Subcutaneous adipose tissue (tissue), 4 donors: Measurements from ENCODE around the gene CASK. TPM values are rescaled to one million over a fixed set of nuclear protein-coding genes. Genes with fewer than 3 reads are reported as not detected.

Experiments
- total RNA-seq, 4 donors: library from RNA; depleted of rRNA; stranded (reverse); fragments of >200 nt; gene quantifications; one replicate each; pipeline ENCODE4 v1.1.0, GENCODE V29; 2016
- TF ChIP-seq, protein P1 (sequence below): fragments of 450-650 bp; IDR thresholded peaks from one replicate; pipeline ENCODE4 v1.5.1; 2016; ENCODE audit warnings: low read depth, mild to moderate bottlenecking, control low read depth, antibody characterized with exemption, moderate library complexity

The CASK gene
- total RNA-seq, 4 donors from 2014 or later, result 27.4 to 48.1 (median 32.5) TPM

DNA sequence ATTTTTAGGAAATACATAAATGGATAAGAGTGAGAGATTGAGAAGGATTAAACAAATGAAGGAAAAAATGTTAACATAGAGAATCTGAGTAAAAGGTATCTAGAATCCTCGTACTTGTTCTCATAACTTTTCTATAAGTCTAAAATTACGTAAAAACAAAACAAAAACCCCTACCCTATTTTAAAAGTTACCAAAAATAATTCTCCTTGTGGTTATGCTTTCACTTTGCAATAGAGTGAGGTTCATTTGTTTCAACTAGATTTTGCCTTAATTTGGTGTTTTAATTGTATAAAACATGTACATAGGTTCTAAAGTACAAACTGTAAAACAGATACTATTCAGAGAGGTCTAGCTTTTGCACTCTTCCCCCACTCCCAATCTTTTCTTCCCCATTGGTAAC is 238.4 kb downstream of the CASK start:
- TF ChIP-seq, protein P1, sequence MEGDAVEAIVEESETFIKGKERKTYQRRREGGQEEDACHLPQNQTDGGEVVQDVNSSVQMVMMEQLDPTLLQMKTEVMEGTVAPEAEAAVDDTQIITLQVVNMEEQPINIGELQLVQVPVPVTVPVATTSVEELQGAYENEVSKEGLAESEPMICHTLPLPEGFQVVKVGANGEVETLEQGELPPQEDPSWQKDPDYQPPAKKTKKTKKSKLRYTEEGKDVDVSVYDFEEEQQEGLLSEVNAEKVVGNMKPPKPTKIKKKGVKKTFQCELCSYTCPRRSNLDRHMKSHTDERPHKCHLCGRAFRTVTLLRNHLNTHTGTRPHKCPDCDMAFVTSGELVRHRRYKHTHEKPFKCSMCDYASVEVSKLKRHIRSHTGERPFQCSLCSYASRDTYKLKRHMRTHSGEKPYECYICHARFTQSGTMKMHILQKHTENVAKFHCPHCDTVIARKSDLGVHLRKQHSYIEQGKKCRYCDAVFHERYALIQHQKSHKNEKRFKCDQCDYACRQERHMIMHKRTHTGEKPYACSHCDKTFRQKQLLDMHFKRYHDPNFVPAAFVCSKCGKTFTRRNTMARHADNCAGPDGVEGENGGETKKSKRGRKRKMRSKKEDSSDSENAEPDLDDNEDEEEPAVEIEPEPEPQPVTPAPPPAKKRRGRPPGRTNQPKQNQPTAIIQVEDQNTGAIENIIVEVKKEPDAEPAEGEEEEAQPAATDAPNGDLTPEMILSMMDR, result no peak

DNA sequence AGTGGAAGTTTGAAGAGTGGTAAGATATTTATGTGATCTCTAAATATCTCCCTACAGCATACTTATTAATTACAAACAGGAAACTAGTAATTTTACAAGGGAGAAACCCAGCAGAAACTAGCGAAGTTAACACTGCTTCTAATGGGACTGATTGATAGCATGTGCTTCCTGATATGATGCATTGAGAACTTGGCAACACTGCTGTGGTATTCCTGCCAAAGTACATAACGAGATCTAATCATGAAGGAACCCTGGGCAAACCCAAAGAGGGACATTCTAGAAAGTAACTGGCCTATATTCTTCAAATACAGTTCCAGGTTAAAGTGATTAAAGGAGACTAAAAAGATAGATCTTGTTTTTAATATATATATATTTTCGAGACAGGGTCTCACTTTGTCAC is 239.2 kb downstream of the CASK start:
- TF ChIP-seq, protein P1, result no peak

DNA sequence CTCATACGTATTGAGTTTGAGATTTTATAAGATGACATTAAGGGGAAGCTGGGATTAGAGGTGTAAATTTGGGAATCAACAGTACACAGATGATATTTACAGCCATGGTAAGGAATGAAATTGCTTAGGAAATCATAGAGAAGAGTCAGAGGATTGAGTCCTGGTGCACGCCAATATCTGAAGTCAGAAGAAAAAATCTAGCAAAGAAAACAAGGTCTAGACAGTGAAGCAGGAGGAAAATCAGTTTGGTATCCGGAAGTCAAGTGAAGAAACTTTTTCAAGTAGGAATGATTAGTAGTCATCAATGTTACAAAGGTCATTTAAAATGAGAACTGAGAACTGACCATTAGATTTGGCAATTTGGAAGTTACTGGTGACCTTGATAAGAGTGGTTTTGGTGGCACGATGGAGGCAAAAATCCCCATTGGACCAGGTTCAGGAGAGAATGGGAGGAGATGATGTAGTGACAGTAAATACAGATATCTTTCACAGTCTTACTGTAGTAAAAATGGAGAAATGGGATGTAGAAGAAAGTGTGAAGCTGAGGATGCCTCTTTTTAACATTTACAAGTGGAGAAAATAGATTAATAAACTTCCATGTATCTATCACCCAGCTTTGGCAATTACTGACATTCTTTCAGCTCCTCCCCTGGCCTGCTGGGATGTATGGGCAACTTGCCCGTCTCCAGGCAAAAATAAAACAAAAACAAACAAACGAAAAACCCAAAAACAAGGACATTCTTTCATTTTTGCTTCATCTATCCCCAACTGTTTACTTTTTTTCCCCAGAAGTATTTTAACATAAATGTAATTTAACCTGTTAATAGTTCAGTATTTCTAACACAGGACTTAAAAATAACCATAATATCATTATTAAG is 245.9 kb downstream of the CASK start:
- TF ChIP-seq, protein P1, result no peak

DNA sequence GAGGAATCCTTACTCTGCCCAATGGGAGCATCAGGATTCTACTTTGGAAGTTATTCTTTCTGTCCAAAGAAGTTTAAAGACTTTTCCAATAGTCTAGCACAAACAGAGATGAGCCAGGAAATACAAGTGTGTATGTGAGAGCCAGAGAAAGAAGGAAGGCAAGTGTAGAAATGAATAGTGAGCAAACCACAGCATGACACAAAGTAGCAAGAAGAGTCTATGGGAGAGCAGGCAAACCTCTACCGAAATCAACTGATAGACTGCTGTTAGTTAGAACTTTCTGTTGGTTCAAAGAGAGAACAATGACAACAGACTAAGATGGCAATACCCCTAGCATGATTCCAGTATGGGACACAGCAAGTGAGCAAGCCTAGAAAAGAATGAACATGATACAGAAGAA is 250.7 kb downstream of the CASK start:
- TF ChIP-seq, protein P1, result no peak

DNA sequence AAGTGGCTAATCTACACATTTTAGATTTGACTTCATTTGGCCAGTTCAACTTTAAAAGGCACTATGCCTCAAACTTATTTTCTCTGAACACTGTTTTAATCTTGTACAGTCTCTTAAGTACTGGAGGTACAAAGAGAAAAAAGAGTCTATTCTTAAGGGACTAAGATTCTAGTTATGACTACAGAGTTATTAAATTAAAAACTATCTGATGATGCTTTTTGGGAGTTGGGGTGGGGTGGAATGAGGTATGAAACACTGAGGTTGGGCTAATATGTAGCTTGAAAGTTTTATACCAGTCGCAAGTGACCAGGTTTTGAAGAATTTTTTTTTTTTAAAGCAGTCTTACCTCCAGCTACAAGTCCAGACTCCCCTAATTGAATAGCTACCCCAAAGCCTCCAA is 252.3 kb downstream of the CASK start:
- TF ChIP-seq, protein P1, result no peak

DNA sequence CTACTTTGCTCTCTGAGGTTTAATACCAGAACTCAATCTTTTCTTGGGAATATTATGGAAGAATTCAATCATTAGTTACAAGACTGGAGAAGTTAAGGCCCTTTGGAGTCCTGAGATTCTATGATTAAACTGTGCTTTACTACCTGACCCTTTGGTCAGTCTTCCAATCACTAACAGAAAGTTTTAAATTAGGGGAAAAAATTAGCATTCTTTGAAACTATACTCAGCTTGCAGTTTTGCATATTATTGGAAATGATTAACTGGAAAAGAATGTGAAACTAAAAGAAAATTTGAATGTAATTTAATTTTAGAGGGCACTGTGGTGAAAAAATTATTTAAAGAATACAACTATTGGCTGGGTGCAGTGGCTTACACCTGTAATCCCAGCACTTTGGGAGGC is 253.2 kb downstream of the CASK start:
- TF ChIP-seq, protein P1, result no peak

DNA sequence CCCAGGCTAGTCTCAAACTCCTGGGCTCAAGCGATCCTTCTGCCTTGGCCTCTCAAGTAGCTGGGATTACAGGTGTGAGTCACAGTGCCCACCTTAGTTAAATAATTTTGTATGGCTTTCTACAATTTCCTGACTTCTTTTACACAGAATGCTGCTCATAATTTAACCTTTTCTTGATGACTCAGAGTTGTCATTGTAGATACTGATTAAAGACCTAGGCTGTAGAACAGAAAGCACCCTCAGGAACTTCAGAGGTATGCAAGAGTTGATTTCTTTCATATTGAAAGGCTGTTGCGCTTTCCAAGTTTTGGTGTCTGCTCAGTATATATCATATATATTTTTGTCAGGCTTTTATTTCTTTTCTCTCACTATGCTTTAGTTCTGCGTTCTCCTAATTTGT is 255.7 kb downstream of the CASK start:
- TF ChIP-seq, protein P1, result no peak
